Prostate gland (tissue), 2 donors: ENCODE results near the gene RNF4.

Experiments used
- POLR2A ChIP-seq: fragments of 450-650 bp; IDR thresholded peaks from one replicate; pipeline ENCODE4 v1.6.1; 2016; ENCODE audit warnings: antibody characterized with exemption, mild to moderate bottlenecking
- TF ChIP-seq, protein P1 (sequence below), 4 experiments: fragments of 200-600 bp in 2 of 4; fragments of 450-650 bp in 2 of 4; sonication (generic) in 2 of 4; IDR thresholded peaks; 1 replicate in 3 of 4; 2 replicates in 1 of 4; pipeline ENCODE4 v1.5.1; 2016 to 2019; ENCODE audit warnings: antibody characterized with exemption in 4 of 4, mild to moderate bottlenecking in 2 of 4, moderate library complexity in 2 of 4

DNA sequence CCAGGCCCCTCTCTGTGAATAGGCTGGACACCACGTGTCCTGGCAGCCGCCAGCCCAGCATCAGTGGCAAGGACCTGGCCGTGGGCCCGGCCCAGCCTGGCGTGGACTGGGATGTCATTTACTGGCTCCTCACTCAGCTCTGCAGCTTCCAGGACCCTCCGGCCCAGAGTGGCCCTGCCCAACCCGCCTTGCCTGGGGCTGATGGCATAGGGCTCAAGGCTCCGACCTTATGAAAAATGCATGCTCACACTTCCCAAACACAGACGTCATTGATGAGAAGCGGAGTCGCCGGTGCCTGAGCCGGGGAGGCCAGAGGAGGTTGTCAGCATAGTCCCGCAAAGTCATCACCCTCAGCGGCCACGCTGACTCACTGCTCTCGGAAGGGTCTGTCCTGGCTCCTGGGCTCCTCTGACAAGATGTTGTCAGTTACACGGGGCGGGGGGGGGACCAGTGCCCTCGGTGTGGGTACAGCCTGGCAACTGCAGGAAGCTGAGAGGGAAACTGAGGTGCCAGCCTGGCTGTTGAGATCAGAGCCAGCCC, 35.8 kb upstream of the RNF4 start:
- TF ChIP-seq, protein P1, sequence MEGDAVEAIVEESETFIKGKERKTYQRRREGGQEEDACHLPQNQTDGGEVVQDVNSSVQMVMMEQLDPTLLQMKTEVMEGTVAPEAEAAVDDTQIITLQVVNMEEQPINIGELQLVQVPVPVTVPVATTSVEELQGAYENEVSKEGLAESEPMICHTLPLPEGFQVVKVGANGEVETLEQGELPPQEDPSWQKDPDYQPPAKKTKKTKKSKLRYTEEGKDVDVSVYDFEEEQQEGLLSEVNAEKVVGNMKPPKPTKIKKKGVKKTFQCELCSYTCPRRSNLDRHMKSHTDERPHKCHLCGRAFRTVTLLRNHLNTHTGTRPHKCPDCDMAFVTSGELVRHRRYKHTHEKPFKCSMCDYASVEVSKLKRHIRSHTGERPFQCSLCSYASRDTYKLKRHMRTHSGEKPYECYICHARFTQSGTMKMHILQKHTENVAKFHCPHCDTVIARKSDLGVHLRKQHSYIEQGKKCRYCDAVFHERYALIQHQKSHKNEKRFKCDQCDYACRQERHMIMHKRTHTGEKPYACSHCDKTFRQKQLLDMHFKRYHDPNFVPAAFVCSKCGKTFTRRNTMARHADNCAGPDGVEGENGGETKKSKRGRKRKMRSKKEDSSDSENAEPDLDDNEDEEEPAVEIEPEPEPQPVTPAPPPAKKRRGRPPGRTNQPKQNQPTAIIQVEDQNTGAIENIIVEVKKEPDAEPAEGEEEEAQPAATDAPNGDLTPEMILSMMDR (IDR thresholded peaks at IDR 0.05): no peak
- no peak for TF ChIP-seq POLR2A
